Measurements from ENCODE around the gene ARHGEF37.
"Not testable (repeated sequence)": the region's sequence is repeated elsewhere in the genome, so short reads cannot be mapped to it uniquely, and the experiment has no call there.

ARHGEF37 gene

GRCh38 chr5:149654883-149655505, 73.7 kb downstream of the ARHGEF37 start:
- Mint-ChIP-seq H3K9me3 (peaks cover 5% of the 10 kb centered on the region), H3K4me1 (ENCODE audit: low read depth) (no peaks in the 10 kb centered on the region), H3K27ac (no peak overlapping the region), H3K4me3 (no peak overlapping the region), H3K36me3 (ENCODE audit: low read depth) (no peaks in the 10 kb centered on the region), H3K27me3 (peaks cover 11% of the 10 kb centered on the region)

GRCh38 chr5:149656576-149657182, 75.4 kb downstream of the ARHGEF37 start:
- Mint-ChIP-seq H3K4me1 (ENCODE audit: low read depth) (no peaks in the 10 kb centered on the region), H3K27ac (no peak overlapping the region), H3K36me3 (ENCODE audit: low read depth) (no peaks in the 10 kb centered on the region), H3K9me3 (peaks cover 5% of the 10 kb centered on the region), H3K27me3 (peaks cover 11% of the 10 kb centered on the region), H3K4me3 (no peak overlapping the region)

- Mint-ChIP-seq H3K27me3 (peaks cover 11% of the 10 kb centered on the region), H3K9me3 (peaks cover 5% of the 10 kb centered on the region), H3K4me1 (ENCODE audit: low read depth) (no peaks in the 10 kb centered on the region), H3K27ac (no peak overlapping the region), H3K4me3 (no peak overlapping the region), H3K36me3 (ENCODE audit: low read depth) (no peaks in the 10 kb centered on the region)
These were observed 76.0 kb downstream of the ARHGEF37 start for GRCh38 chr5:149657324-149657723.

GRCh38 chr5:149658299-149658698, 77.0 kb downstream of the ARHGEF37 start:
- H3K27me3 Mint-ChIP-seq, result peaks cover 11% of the 10 kb centered on the region
- no peak overlapping the region for H3K27ac Mint-ChIP-seq
- no peaks in the 10 kb centered on the region for H3K4me1 Mint-ChIP-seq (ENCODE audit: low read depth)
- H3K9me3 Mint-ChIP-seq, result peaks cover 5% of the 10 kb centered on the region
- no peak overlapping the region for H3K4me3 Mint-ChIP-seq
- H3K36me3 Mint-ChIP-seq (ENCODE audit: low read depth), result no peaks in the 10 kb centered on the region

- no peaks in the 10 kb centered on the region for H3K4me1 Mint-ChIP-seq (ENCODE audit: low read depth)
- H3K27ac Mint-ChIP-seq, result no peak overlapping the region
- no peak overlapping the region for H3K4me3 Mint-ChIP-seq
- peaks cover 6% of the 10 kb centered on the region for H3K9me3 Mint-ChIP-seq
- peaks cover 6% of the 10 kb centered on the region for H3K27me3 Mint-ChIP-seq
- peaks cover 4% of the 10 kb centered on the region for H3K36me3 Mint-ChIP-seq (ENCODE audit: low read depth)
These were observed 82.8 kb downstream of the ARHGEF37 start for GRCh38 chr5:149664083-149664482.

- H3K36me3 Mint-ChIP-seq (ENCODE audit: low read depth), result peaks cover 4% of the 10 kb centered on the region
- H3K9me3 Mint-ChIP-seq, result peaks cover 6% of the 10 kb centered on the region
- no peaks in the 10 kb centered on the region for H3K4me1 Mint-ChIP-seq (ENCODE audit: low read depth)
- H3K27me3 Mint-ChIP-seq, result peaks cover 6% of the 10 kb centered on the region
- no peak overlapping the region for H3K4me3 Mint-ChIP-seq
- H3K27ac Mint-ChIP-seq, result no peak overlapping the region
These were observed 83.5 kb downstream of the ARHGEF37 start for GRCh38 chr5:149664666-149665415.

GRCh38 chr5:149665416-149666175, 84.3 kb downstream of the ARHGEF37 start:
- H3K4me1 Mint-ChIP-seq (ENCODE audit: low read depth), result no peaks in the 10 kb centered on the region
- peaks cover 6% of the 10 kb centered on the region for H3K9me3 Mint-ChIP-seq
- peaks cover 6% of the 10 kb centered on the region for H3K27me3 Mint-ChIP-seq
- no peak overlapping the region for H3K4me3 Mint-ChIP-seq
- H3K27ac Mint-ChIP-seq, result no peak overlapping the region
- peaks cover 4% of the 10 kb centered on the region for H3K36me3 Mint-ChIP-seq (ENCODE audit: low read depth)

GRCh38 chr5:149666212-149666852, 85.0 kb downstream of the ARHGEF37 start:
- H3K4me3 Mint-ChIP-seq, result no peak overlapping the region

GRCh38 chr5:149667084-149667828, 86.0 kb downstream of the ARHGEF37 start:
- no peak overlapping the region for H3K4me3 Mint-ChIP-seq
- no peak overlapping the region for H3K27ac Mint-ChIP-seq
- H3K36me3 Mint-ChIP-seq (ENCODE audit: low read depth), result peaks cover 4% of the 10 kb centered on the region
- no peaks in the 10 kb centered on the region for H3K4me1 Mint-ChIP-seq (ENCODE audit: low read depth)
- H3K9me3 Mint-ChIP-seq, result peaks cover 11% of the 10 kb centered on the region
- H3K27me3 Mint-ChIP-seq, result peaks cover 6% of the 10 kb centered on the region

More at GRCh38 chr5:149666212-149666852, 85.0 kb downstream of the ARHGEF37 start:
- no peak overlapping the region for H3K27ac Mint-ChIP-seq
- peaks cover 6% of the 10 kb centered on the region for H3K27me3 Mint-ChIP-seq
- H3K4me1 Mint-ChIP-seq (ENCODE audit: low read depth), result no peaks in the 10 kb centered on the region
- peaks cover 4% of the 10 kb centered on the region for H3K36me3 Mint-ChIP-seq (ENCODE audit: low read depth)
- peaks cover 6% of the 10 kb centered on the region for H3K9me3 Mint-ChIP-seq

GRCh38 chr5:149667829-149668330, 86.6 kb downstream of the ARHGEF37 start:
- Mint-ChIP-seq H3K27me3 (peaks cover 6% of the 10 kb centered on the region), H3K9me3 (peaks cover 11% of the 10 kb centered on the region), H3K4me3 (no peak overlapping the region), H3K4me1 (ENCODE audit: low read depth) (no peaks in the 10 kb centered on the region), H3K36me3 (ENCODE audit: low read depth) (peaks cover 4% of the 10 kb centered on the region), H3K27ac (no peak overlapping the region)

- not testable (repeated sequence) for H3K36me3 Mint-ChIP-seq (ENCODE audit: low read depth); H3K4me3 Mint-ChIP-seq; H3K4me1 Mint-ChIP-seq (ENCODE audit: low read depth); H3K27me3 Mint-ChIP-seq; H3K27ac Mint-ChIP-seq
- H3K9me3 Mint-ChIP-seq, result peaks cover 11% of the 10 kb centered on the region
These were observed 88.0 kb downstream of the ARHGEF37 start for GRCh38 chr5:149669273-149669672.

- no peak overlapping the region for H3K27ac Mint-ChIP-seq
- peaks cover 12% of the 10 kb centered on the region for H3K27me3 Mint-ChIP-seq
- peaks cover 11% of the 10 kb centered on the region for H3K9me3 Mint-ChIP-seq
- peaks cover 4% of the 10 kb centered on the region for H3K36me3 Mint-ChIP-seq (ENCODE audit: low read depth)
- no peaks in the 10 kb centered on the region for H3K4me1 Mint-ChIP-seq (ENCODE audit: low read depth)
- H3K4me3 Mint-ChIP-seq, result no peak overlapping the region
These were observed 90.2 kb downstream of the ARHGEF37 start for GRCh38 chr5:149671544-149671943.

- Mint-ChIP-seq H3K36me3 (ENCODE audit: low read depth) (no peaks in the 10 kb centered on the region), H3K27ac (no peak overlapping the region), H3K9me3 (peaks cover 9% of the 10 kb centered on the region), H3K27me3 (peaks cover 12% of the 10 kb centered on the region), H3K4me3 (no peak overlapping the region), H3K4me1 (ENCODE audit: low read depth) (no peaks in the 10 kb centered on the region)
These were observed 91.6 kb downstream of the ARHGEF37 start for GRCh38 chr5:149672701-149673476.
